ENCODE measurements around the gene AKT1. TPM values are rescaled to one million over a fixed set of nuclear protein-coding genes. Genes with fewer than 3 reads are reported as not detected.

AKT1 gene
- total RNA-seq, 3 donors from 2014 or later: 91.9 to 119 (median 116) TPM

- peaks cover 0 to 5% of the 10 kb centered on the region in 2 donors for H3K4me1 ChIP-seq
Measured at GRCh38 chr14:104767634-104767918, 28.0 kb downstream of the AKT1 start.

GRCh38 chr14:104766863-104767633, 28.5 kb downstream of the AKT1 start:
- TF ChIP-seq POLR2A (IDR thresholded peaks at IDR 0.05): no peak
- TF ChIP-seq CTCF (IDR thresholded peaks at IDR 0.05): no peak
- TF ChIP-seq POLR2AphosphoS5 (IDR thresholded peaks at IDR 0.05): no peak
- no peak overlapping the region for H3K27ac ChIP-seq
- no peaks in the 10 kb centered on the region for H3K9me3 ChIP-seq
- peaks cover 0 to 5% of the 10 kb centered on the region in 2 donors for H3K4me1 ChIP-seq
- no peaks in the 10 kb centered on the region for H3K27me3 ChIP-seq
- intact Hi-C loops (cut with DNase I; ENCODE audit: low total_unique reads): no loop called here
- H3K4me3 ChIP-seq: no peak overlapping the region
- no peaks in the 10 kb centered on the region for H3K36me3 ChIP-seq
- no peak for DNase-seq (ENCODE audit: low spot score in 2 of 2)

More at GRCh38 chr14:104767634-104767918, 28.0 kb downstream of the AKT1 start:
- intact Hi-C loops (cut with DNase I; ENCODE audit: low total_unique reads): no loop called here
- no peak for DNase-seq (ENCODE audit: low spot score in 2 of 2)
- no peaks in the 10 kb centered on the region for H3K27me3 ChIP-seq
- no peaks in the 10 kb centered on the region for H3K9me3 ChIP-seq
- no peaks in the 10 kb centered on the region for H3K36me3 ChIP-seq
- no peak overlapping the region for H3K4me3 ChIP-seq
- H3K27ac ChIP-seq: no peak overlapping the region
- TF ChIP-seq CTCF (IDR thresholded peaks at IDR 0.05) (no peak), POLR2A (IDR thresholded peaks at IDR 0.05) (no peak), POLR2AphosphoS5 (IDR thresholded peaks at IDR 0.05) (no peak)

- H3K9me3 ChIP-seq: no peaks in the 10 kb centered on the region
- no peak overlapping the region for H3K4me3 ChIP-seq
- H3K27ac ChIP-seq: no peak overlapping the region
- TF ChIP-seq CTCF (IDR thresholded peaks at IDR 0.05) (no peak), POLR2AphosphoS5 (IDR thresholded peaks at IDR 0.05) (no peak), POLR2A (IDR thresholded peaks at IDR 0.05) (no peak)
- DNase-seq (ENCODE audit: low spot score in 2 of 2): no peak
- intact Hi-C loops (cut with DNase I; ENCODE audit: low total_unique reads): no loop called here
- no peaks in the 10 kb centered on the region for H3K36me3 ChIP-seq
- H3K4me1 ChIP-seq: peaks cover 0 to 5% of the 10 kb centered on the region in 2 donors
- H3K27me3 ChIP-seq: no peaks in the 10 kb centered on the region
Measured at GRCh38 chr14:104766256-104766862, 29.2 kb downstream of the AKT1 start.

GRCh38 chr14:104765517-104765916, 30.0 kb downstream of the AKT1 start:
- TF ChIP-seq POLR2AphosphoS5 (IDR thresholded peaks at IDR 0.05) (no peak), POLR2A (IDR thresholded peaks at IDR 0.05) (no peak), CTCF (IDR thresholded peaks at IDR 0.05) (no peak)
- DNase-seq (ENCODE audit: low spot score in 2 of 2): no peak
- Histone ChIP-seq H3K27me3 (no peaks in the 10 kb centered on the region), H3K4me1 (peaks cover 0 to 5% of the 10 kb centered on the region in 2 donors), H3K36me3 (no peaks in the 10 kb centered on the region), H3K27ac (no peak overlapping the region), H3K9me3 (no peaks in the 10 kb centered on the region), H3K4me3 (no peak overlapping the region)
- intact Hi-C loops (cut with DNase I; ENCODE audit: low total_unique reads): no loop called here
